GM18520 (cell line): ENCODE measurements around the gene LRRC18.

Source experiments
- ATAC-seq: cut with Tn5 transposase; IDR thresholded peaks from one replicate; pipeline ENCODE4 v1.9.1; 2021; ENCODE audit not compliant: unreplicated experiment

The LRRC18 gene

DNA sequence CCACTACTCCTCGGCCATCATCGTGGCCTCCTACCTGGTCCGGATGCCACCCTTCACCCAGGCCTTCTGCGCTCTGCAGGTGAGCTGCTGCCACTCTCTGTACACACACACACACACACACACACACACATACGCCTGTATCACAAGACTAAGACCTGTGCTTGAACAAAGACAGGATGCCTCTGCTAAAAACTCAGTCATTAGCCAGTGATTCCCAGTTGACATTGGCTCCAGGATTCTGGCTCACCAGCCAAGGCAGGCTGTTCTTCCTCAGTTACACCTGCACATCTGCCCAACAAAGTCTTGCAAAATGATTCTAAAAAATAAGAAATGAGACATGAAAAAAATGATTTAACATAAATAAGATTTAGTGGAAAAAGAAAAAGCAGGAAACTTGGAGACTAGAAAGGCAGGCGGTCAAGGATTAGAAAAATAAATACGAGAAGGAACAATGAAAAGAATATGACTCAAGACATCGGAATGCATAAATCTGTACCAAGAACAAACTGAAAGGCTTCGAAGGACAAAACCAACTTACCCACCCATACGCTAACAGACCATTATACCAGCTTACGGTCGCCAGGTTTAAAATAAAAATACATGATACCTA lies 7.4 kb upstream of the LRRC18 start:
- no peak for ATAC-seq

DNA sequence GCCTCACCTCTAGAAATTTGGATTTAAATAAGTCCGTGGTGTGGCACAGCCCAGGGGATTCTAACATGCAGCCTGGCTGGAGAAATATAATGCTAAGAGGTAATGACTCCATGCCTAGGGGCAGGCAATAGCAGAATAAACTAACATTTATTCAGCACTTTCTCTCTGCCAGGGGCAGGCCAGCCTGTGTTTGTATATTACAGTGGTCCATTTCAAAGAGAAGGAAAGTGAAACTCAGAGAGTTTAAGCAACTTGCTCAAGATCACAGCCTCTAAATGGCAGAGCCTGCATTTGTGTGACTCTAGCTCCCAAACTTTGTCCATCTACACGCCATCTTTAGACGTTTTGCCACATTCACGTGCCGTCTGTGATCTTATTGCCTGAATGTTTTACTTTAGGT lies 6.7 kb upstream of the LRRC18 start:
- no peak for ATAC-seq

DNA sequence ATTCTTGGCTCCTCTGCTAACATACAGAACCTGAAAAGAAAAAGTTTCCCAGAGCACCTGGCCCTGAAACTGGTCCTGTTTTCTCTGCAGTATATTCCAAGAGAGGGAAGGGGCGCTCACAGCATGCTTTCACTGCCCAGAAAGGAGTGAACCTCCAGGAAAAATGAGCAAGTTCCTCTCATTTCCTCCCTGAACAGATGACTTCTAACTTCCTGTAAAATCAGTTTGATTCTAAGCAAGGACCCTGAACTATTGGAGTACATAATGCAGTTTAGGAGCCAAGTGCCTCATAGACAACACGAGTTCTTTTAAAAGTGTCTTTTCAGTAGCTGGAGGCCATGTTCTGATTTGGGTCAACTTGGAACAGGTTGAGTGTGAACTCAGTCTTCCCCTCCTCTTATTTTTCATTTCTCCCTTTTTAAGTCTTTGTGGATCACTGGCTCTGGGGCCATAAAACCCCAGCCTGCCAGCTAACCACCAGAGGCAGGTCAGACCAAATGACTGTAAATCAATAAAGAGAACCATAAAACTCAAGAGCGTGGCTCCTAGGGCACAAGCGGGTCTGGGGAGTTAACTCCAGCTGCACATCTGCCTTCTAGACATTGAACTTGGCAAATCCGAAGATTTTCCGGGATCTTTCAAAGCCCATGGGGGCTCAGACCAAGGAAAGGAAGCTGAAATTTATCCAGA lies 5.9 kb upstream of the LRRC18 start:
- no peak for ATAC-seq

DNA sequence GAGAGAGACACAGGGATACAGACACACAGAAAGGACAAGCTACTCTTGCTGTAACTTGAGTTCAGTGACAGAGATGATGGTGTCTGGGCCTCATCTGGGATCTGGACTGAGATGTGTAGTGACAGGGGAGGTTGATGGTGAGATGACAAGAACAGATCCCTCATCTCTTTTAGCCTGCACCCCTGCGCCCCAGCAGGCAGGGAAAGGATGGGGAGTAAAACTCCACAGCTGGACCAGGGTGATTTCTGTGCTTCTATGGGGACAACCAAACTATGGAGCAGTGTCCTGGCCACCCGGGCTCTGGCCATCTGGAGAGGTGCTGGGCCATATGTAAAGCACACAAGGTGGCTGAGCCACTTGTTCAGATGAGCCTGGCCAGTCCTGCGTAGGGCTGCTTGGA lies 4.5 kb upstream of the LRRC18 start:
- ATAC-seq, result no peak

DNA sequence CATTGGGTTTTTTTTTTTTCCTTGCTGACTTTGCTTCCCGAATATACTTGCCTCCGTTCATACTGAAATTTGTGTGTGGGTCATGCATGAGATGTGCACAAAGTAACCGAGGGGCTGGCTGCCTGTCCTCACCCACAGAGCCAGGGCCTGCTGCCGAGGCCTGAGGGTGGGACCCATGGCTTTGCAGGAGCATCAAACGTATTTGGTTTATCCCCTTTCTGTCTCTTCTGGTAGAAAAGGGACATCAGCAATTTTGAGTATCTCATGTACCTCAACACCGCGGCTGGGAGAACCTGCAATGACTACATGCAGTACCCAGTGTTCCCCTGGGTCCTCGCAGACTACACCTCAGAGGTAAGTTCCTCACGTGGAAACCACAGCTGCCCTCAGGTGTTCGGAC lies 3.5 kb upstream of the LRRC18 start:
- ATAC-seq, result no peak

DNA sequence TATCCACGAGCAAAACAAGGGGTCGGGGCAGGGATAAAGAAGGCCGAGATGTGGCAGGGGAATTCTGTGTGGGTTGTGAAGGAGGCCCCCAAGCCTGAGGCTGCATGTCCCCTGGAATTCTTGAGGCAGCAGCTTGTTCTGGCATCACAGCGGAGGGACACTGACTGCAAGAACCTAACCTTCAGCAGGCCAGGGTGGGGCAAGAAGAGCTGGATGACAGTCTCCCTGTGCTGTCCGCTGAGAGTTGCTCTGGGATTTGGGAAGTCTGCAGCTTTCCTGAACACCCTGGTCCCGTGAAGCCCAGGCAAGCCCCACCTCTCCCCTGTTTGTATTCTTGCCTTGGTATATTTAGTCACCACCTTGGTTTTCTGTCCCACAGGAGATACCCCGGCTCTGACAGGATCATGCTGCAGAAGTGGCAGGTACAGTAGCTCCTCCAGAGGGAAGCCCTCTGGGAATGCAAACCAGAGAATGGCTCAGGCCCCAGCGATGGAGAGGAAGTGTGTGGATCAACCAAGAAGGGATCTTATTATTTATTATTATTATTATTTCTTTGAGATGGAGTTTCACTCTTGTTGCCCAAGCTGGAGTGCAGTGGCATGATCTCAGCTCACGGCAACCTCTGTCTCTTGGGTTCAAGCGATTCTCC lies 1.9 kb upstream of the LRRC18 start:
- ATAC-seq, result no peak

DNA sequence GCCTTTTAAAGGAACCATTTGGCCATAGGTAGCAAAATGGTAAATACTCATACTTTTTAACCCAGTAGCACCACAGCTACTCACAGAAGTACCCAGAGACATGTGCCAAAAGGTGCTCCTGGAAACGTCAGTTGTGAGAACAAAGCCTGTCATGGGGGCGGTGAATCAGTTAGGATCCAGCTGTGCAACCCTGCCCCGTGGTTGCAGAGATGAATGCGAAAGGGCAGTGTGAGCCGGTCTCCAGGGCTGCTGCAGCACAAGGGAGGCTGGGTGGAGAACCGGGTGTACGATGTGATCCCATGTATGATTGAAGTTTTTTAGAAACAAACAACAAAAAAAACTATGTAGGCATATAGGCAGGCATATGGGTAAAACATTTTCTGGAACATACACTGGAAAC lies 1.3 kb upstream of the LRRC18 start:
- no peak for ATAC-seq

DNA sequence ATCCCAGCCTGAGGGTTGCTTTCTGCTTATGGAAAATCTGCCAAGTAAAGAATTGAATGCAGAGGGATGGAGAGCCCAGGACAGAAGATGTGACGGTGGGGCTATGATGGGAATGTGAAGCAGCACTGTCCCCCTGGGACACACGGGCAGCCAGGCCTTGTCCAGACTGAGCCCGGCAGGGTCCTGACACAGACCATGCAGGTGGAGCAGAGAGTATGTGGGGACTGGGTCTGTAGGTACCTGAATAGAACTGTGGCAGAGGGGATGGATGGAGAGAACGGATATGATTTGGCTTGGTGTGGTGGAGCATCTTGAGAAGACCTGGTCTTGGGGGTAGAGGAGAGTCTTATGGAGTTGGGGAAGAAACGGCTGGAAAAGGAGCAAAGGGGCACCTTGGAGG lies 732 bp upstream of the LRRC18 start:
- no peak for ATAC-seq

DNA sequence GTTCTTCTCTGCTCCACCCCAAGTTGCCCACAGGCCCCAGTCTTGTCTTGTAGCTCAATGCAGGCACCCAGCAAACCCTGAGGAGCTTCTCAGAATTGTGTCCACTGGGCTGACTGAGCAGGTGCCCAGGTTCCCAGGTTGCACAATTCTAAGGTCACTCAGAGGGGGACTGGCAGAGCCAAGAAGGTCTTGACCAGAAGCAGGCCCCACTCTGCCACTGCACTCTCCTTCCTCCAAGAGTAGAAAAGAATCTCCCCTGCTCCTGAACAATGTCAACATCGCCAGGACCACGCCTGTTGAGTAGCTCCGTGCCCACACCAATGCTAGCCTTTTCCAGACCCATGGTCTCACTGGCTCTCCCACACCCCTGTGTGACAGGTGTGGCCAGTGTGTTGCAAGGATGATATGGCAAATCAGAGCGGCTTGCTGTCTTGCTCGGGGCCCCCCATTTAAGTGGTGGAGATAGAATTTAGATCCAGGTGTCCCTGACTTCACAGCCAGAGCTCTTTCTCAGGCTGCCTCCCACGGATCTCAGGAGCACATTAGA lies 577 bp downstream of the LRRC18 start:
- ATAC-seq, result no peak

DNA sequence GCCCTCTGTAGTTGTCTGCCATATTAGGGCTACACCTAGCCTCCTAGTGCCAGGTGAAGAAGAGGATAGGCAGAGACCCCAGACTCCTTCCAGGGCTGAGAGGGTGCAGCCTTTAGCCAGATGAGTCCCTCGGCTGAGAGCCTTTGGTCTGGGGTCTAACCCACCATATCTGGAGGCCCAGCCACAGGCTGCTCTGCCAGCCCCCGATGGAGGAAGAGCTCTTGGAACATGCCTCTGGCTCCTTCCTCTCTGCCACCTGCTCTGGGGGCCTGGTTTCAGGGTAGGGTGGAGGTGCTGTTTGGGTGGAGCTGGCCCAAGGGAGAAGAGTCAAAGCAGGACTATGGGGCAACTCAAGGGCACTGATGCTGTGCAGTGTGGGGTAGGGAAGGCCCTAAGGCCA lies 1.4 kb downstream of the LRRC18 start:
- no peak for ATAC-seq

DNA sequence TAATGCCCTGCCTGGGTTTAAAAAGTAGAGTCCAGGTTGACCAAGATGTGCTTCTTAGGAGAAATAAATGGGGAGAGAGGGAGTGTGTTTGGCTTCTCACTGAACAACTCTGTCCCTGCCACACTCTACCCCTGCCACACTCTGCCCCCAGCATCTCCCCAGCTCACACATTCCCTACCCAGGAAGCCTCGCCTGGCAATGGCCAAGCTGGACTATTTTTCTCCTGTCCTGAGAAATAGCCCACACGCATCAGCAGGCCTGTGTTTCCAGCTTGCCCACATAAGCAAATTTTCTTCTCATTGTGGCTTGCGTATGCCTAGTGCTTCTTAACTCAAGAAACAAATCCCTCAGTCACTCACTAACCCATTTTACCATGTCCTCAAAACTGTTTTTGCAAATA lies 1.8 kb downstream of the LRRC18 start:
- no peak for ATAC-seq

DNA sequence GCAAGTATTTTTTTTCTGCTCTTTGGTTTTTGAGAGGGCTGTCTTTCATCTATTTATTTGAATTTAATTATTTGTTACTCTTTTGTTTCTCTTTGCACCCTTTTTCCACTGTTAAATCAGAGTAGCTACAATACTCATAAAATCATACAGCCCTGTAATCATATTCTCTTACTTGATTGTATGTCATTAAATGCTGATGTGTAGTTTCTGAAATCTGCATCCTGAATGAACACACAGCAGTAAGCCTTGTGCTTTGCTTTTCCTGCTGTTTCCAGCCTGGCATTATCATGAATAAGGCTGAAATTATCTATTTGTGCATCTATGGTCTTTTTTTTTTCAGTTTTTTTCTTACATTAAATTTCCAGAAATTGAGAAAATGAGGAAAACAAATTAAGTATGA lies 4.1 kb downstream of the LRRC18 start:
- no peak for ATAC-seq

DNA sequence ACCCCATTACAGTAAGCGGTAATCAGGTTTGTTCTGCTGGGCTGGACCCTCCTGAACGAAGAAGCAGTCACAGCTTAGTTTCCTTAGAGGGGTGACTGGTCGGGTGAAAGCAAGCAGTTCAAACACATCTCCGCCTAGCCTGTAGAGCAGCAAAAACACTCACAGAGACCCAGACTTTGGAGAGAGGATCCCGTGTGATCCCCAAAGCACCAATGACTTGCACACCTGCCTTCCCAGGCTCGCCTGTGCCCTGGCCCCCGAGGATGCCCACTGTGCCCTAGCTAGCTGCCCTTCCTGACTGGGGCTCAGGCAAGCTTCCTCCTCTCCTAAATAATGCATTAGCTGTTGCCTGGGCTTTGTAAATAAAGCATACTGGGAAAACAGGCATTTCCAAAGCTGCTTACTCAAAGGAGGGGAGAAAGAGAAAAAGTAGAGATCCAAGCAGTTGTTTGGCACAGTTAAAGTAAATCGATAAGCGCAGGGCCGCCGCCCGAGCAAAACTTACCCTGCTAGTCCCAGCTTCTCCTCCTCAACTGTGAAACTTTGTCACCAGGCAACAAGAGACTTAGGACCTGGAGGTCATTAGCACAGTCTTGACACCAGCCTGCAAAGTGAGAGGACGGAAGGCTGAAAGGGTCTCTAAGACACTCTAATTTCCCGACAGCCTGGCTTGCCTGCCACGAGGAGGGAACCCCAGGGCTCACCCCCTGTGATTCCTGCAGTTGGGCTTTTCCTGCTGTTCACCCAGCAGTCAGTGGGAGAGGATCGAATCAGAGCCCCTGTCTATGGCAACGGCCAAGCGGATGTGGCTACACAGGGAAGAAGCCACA lies 4.8 kb downstream of the LRRC18 start:
- ATAC-seq, result no peak

DNA sequence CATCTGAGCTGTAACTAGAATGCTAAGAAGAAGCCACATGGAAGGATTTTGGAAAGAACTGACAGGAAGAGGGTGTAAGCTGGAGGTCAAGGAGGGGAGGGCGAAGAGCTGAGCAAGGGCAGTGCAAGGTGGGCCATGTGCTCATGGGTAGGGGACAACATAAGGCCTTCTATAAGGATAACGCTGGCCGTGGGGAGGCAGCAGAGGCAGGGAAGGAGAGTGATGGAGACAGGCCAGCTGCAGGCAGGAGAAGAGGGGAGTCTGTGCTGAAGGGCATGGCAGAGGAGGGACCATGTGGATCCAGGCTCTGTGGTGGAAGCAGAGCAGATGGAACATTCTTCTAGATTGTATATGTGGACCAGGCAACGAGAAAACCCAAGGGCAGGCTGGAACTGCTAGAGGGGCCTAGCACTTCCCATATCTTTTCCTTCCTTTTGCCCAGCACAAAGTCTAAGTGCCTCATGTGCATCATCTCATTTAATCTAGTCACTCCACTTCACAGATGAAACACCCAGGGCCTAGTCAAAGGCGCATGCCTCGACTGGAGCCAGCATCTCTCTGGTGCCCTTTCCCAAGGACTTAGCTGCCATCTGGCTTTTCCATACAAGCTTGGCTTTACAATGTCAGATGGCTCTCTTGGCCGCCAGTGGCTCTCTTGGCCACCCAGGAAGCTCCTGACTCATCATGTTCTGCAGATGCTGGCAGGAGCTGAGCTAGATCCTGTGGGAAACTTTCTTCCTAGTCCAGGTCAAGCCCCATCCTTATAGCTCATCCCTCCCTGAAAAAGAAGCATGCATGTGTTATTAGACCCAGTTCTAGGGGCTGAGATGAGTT lies 6.6 kb downstream of the LRRC18 start:
- ATAC-seq, result no peak

DNA sequence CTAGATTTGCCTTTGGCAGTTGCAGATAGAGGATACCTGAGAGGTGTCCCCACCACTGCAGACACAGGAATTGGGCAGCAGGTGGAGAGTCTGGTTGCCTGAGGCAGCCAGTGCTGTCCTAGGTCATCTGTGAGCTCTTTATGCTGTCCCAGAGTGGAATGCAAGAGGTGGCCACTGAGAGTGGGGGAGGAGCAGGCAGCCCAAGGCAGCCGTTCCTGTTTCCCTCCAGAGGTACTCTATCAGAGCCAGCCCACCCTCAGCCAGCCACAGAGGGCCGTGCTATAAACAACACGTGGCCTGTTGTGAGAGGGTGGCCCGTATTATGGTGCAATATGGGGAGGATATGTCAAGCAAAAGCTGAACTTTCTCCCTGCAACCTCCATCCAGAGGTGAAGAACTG lies 8.5 kb downstream of the LRRC18 start:
- ATAC-seq, result no peak

DNA sequence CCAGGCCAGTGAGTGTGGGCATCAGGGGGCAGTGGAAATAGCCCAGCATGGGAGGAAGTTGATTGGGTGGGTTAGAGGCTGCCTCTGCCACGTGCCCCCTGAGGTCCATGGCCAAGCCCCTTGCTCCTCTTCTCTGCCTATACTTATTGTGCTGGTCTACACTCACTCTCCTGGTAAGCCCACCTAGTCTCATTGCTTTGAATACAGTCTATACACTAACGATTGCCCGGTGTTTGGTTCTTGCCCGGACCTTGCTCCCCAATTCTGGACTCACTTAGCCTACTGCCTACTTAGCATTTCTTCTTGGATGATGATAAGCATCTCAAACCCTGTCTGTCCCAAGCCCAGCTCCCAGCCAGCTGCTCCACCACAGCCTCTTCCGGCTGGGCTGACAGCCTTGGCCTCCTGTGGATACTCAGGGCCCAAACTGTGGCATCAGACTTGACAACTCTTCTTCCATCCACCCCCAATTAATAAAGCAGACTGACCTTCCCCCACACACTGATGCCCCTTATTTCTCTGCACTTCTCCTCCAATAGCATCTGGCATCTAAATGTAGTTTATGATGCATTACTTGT lies 10.1 kb downstream of the LRRC18 start:
- no peak for ATAC-seq

DNA sequence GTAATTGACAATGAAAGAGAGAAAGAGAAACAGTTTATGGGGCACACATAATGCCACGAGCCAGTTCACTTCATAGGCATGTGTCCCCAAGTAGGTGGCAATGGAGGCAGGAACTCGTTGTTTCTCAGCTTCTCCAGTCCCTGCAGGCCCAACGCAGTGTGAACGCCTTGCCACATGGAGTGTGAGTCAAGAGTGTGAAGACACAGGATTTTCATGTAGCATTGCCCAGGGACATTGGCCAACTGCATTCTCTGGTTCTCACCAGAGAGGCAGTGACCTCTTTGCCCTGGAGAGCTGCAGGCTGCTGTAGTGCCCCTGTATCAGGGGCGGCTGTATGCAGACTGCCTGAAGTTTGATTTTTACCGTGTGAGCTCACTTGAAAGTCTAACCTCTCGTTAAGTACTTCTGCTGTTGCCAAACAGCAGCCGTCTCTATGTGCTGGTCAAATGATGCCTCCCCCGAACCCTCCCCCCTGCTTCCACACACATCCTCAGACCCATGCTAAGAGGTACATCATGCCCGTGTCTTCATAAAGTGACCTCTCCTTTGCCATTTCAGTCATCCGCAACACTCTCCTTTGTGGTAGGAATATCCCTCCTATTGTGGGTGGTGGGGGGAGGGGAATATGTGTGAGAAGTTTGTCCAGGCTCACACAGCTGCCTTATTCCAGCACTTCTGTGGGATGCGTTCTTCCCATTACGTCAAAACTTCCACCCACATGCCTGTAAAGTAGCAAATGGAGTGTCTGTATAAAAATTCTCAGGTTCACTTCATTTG lies 12.7 kb downstream of the LRRC18 start:
- ATAC-seq, result no peak

DNA sequence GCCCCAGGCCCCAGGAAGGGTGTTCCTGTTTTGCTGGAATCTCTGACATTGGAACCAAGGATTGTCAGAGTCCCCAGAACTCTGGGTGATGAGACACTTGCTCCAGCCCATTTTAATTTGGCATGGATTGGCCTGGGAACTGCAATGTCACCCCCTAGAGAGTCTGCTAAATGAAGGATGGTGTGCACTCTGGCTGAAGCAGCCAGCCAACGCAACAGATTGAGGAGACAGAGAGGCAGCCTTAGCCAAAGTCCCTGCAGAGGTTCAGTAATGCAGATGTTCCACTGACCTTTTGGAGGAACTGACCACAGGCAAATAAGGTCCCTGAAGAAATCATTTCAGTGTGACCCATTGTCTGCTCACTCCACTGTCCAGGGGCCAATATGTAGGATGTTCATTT lies 13.4 kb downstream of the LRRC18 start:
- ATAC-seq, result no peak

DNA sequence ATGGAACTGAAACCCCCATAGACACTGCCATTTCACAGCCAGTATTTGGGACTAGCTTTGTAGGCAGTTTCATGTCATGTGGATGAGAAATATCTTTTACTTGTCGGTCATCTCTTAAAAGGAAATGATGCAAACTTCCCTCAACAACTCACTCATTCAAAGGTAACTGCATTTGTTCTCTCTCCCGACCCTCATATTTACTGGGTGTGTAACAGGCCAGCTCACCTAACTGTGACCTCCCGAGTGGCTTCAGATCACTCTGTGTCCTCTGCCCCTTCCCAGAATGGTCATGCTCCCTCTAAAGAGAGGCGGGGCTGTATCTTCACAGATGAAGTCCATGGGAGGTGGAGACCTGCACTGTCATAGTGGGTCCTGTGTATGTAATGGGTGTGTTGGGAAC lies 14.7 kb downstream of the LRRC18 start:
- ATAC-seq, result no peak

DNA sequence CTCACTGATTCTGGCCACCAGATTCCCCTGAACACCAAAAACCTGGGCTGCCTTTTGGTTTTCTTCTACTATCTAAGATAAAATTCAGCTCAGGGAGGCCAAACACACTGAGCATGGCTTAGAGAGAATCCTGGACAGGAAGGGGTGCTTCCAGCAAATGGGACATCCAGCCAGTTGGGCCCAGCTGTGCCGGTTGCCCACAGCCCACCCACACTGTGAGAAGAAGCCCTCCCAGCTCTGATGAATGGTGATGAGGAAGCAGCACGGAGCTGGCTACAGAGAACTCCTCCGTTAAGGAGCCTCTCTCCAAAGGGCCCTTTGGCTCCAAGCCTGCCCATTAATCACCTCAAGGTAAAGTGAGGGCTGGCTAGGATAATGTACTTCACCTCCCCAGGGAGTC lies 15.9 kb downstream of the LRRC18 start:
- no peak for ATAC-seq
